Subcutaneous abdominal adipose tissue (tissue), 5 donors: ENCODE data around the gene NOP53.
"Not testable (repeated sequence)": the region's sequence is repeated elsewhere in the genome, so short reads cannot be mapped to it uniquely, and the experiment has no call there.

Experiments used
- H3K27ac ChIP-seq: one replicate; pipeline ENCODE4 v1.7.0; 2013; ENCODE audit warnings: low read depth, mild to moderate bottlenecking, inconsistent platforms, low read length, moderate library complexity
- H3K27me3 ChIP-seq, 5 donors: one replicate each; pipeline ENCODE4 v1.7.0; 2013; ENCODE audit warnings: low read length in 5 of 5, inconsistent platforms in 1 of 5; ENCODE audit not compliant: control insufficient read depth in 5 of 5, insufficient read depth in 4 of 5
- H3K36me3 ChIP-seq, 5 donors: one replicate each; pipeline ENCODE4 v1.7.0; 2013; ENCODE audit warnings: low read length in 5 of 5; ENCODE audit not compliant: control insufficient read depth in 5 of 5, insufficient read depth in 5 of 5
- H3K4me1 ChIP-seq, 5 donors: one replicate each; pipeline ENCODE4 v1.7.0; 2013; ENCODE audit warnings: low read length in 5 of 5, mild to moderate bottlenecking in 3 of 5, moderate library complexity in 1 of 5; ENCODE audit not compliant: control insufficient read depth in 5 of 5, insufficient read depth in 5 of 5
- H3K4me3 ChIP-seq, 5 donors: one replicate each; pipeline ENCODE4 v1.7.0; 2013; ENCODE audit warnings: low read length in 5 of 5, low read depth in 1 of 5
- H3K9ac ChIP-seq, 5 donors: one replicate each; pipeline ENCODE4 v1.7.0; 2013; ENCODE audit warnings: low read length in 5 of 5, mild to moderate bottlenecking in 4 of 5, moderate library complexity in 3 of 5
- H3K9me3 ChIP-seq, 5 donors: one replicate each; pipeline ENCODE4 v1.7.0; 2013; ENCODE audit warnings: low read length in 5 of 5; ENCODE audit not compliant: control insufficient read depth in 5 of 5
- donor health status: healthy.
- donor health status: healthy.
- donor health status: healthy.
- donor health status: healthy.
- donor health status: healthy.

NOP53 gene

DNA sequence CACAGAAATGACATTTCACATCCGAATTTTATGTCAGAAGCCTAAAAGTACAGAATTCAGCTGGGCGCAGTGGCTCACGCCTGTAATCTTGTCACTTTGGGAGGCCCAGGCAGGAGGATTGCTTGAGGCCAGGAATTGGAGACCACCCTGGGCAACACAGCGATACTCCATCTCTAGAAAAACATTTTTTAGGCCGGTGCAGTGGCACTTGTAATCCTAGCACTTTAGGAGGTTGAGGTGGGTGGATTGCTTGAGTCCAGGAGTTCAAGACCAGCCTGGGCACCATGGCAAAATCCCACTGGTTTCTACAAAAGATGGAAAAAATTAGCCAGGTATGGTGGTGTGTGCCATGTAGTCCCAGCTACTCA lies 15.3 kb downstream of the NOP53 start:
- H3K4me3 ChIP-seq = no peak overlapping the region
- H3K9me3 ChIP-seq = no peaks in the 10 kb centered on the region
- H3K4me1 ChIP-seq = peaks cover 0 to 13% (median 4%) of the 10 kb centered on the region in 5 donors
- no peak overlapping the region for H3K9ac ChIP-seq
- peaks cover 6 to 36% (median 35%) of the 10 kb centered on the region in 5 donors for H3K36me3 ChIP-seq
- H3K27me3 ChIP-seq = no peaks in the 10 kb centered on the region
- no peak overlapping the region for H3K27ac ChIP-seq

DNA sequence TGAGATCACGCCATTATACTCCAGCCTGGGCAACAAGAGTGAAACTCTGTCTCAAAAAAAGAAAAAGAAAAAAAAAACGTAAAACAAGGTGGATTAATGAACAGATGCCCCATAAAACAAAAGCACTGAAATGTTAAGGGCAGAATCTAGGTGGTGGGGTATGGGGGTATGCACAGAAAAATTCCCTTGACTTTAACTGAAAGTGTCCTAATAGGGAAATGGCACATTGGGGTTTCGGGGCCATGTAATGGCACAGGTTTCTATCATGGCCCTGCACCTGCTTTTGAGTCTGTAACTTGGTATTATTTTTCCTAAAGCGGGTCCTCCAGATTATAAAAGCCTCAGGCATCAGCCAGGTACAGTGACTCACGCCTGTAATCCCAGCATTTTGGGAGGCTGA lies 16.2 kb downstream of the NOP53 start:
- Histone ChIP-seq H3K27ac (no peak overlapping the region), H3K27me3 (no peaks in the 10 kb centered on the region), H3K9me3 (no peaks in the 10 kb centered on the region), H3K9ac (no peak overlapping the region), H3K4me3 (no peak overlapping the region), H3K36me3 (peaks cover 6 to 27% (median 25%) of the 10 kb centered on the region in 5 donors), H3K4me1 (peaks cover 0 to 15% (median 4%) of the 10 kb centered on the region in 5 donors)

DNA sequence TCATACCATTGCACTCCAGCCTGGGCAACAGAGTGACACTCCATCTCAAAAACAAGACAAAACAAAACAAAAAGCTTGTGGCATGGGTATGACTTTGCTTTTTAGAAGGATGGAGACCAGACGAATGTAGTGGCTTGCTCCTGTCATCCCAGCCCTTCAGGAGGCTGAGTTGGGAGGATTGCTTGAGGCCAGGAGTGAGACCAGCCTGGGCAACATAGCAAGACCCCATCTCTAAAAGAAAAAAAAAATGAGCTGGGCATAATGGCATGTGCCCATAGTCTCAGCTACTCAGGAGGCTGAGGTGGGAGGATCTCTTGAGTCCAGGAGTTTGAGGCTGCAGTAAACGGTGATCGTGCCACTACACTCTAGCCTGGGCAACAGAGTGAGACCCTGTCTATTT lies 16.8 kb downstream of the NOP53 start:
- peaks cover 0 to 15% (median 4%) of the 10 kb centered on the region in 5 donors for H3K4me1 ChIP-seq
- peaks cover 6 to 21% (median 20%) of the 10 kb centered on the region in 5 donors for H3K36me3 ChIP-seq
- H3K27me3 ChIP-seq = no peaks in the 10 kb centered on the region
- no peak overlapping the region for H3K9ac ChIP-seq
- H3K27ac ChIP-seq = no peak overlapping the region
- no peak overlapping the region for H3K4me3 ChIP-seq
- no peaks in the 10 kb centered on the region for H3K9me3 ChIP-seq

DNA sequence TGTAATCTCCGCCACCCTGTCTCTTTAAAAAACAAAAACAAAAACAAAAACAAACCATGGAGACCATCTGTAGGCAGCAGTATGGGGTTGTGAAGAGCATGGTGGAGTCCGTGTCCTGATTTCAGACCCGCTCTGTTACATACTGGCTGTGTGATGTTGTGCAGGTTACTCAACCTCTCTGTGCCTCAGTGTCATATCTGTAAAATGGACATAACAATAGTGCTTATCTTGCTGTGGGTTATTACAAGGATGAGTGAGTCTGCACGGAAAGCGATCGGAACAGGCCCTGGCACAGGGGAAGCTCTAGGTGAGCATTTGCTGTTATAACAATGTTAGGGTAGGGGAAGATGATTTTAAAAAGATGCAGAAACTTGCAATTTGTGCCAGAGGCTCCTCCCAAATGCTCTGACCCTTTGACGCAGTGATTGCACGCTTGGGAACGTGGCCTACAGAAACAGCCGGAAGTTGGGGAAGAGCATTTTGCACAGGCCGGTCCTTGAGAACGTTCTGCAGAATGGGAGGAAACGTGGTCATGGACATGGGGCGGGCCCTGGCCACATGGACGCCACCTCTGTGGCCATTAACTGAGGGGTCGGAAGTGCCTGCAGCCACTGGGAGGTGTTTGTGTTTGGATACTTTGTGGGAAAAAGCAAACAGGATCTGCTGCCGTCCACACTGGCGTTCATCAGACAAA lies 17.4 kb downstream of the NOP53 start:
- Histone ChIP-seq H3K9ac (no peak overlapping the region), H3K27ac (no peak overlapping the region), H3K4me3 (no peak overlapping the region), H3K4me1 (peaks cover 0 to 15% (median 4%) of the 10 kb centered on the region in 5 donors), H3K36me3 (peaks cover 6 to 15% (median 13%) of the 10 kb centered on the region in 5 donors), H3K9me3 (no peaks in the 10 kb centered on the region), H3K27me3 (no peaks in the 10 kb centered on the region)

DNA sequence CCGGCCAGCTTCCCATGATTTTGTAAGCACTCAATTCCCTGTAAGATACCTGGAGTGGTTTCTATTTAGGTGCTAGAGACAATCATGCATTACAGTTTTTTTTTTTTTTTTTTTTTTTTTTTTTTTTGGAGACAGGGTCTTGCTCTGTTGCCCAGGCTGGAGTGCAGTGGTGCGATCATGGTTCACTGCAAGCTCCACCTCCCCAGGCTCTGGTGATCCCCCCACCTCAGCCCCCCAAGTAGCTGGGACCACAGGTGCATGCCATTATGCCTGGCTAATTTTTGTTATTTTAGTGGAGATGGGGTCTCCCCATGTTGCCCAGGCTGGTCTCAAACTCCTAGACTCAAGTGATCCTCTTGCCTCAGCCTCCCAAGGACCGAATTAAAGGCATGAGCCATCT lies 19.4 kb downstream of the NOP53 start:
- peaks cover 0 to 15% (median 4%) of the 10 kb centered on the region in 5 donors for H3K4me1 ChIP-seq
- H3K9me3 ChIP-seq, H3K36me3 ChIP-seq, H3K9ac ChIP-seq, H3K27me3 ChIP-seq, H3K27ac ChIP-seq, H3K4me3 ChIP-seq: not testable (repeated sequence)

DNA sequence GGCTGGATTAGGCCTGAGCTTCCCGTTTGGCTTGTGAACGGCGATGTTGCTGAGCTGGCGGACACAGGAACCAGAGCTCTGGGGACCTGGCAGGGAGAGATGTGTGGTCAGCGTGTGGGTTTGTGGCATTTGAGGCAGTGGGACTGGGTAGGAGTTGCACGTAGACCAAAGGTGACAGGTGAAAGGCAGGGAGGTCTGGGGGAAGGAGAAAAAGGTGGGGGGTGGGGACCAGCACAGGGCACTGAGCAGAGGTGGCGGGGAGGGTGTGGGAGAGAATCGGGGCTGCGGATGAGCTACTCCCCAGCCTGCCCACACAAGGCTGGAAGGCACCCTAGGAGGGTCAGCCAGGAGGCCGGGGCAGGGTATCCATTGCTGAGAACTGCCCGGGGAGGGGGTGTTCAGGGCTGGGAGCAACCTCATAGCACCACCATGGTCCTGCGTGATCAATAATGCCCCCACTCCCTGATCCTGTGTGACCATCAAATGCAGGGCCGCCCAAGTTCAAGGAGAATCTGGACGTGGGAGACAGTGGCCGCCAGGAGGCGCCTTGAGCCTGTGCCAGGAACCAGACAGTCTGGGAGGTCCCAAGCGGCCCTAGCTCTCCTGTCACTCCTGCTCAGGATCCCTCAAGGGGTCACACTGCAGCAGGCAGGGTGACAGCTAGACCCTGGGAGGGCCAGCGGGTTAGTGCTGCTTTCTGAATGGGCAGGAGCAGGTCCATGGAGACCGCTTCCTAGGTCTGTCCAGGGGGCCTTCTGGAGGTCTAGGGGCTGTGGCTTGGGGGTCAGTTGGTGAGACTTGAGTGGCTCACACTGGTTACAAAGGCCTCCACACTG lies 20.4 kb downstream of the NOP53 start:
- no peaks in the 10 kb centered on the region for H3K9me3 ChIP-seq
- H3K4me3 ChIP-seq = no peak overlapping the region
- no peak overlapping the region for H3K27ac ChIP-seq
- no peaks in the 10 kb centered on the region for H3K27me3 ChIP-seq
- H3K36me3 ChIP-seq = no peaks in the 10 kb centered on the region
- no peak overlapping the region for H3K9ac ChIP-seq
- peaks cover 0 to 15% (median 4%) of the 10 kb centered on the region in 5 donors for H3K4me1 ChIP-seq

DNA sequence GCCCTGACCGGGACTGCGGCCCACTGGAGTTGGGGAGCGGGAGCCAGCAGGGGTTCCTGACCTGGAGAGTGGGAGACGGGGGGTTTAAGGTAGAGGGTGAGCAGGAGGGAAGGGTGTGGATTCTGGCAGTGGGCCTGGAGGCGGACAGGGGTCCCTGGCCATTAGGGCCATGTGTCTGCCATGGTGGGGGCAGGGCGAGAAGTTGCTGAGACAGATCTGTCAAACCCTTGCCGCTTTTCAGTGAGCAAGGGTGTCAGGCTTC lies 20.9 kb downstream of the NOP53 start:
- no peak overlapping the region for H3K9ac ChIP-seq
- no peak overlapping the region for H3K27ac ChIP-seq
- no peaks in the 10 kb centered on the region for H3K36me3 ChIP-seq
- no peaks in the 10 kb centered on the region for H3K9me3 ChIP-seq
- no peaks in the 10 kb centered on the region for H3K27me3 ChIP-seq
- H3K4me3 ChIP-seq = no peak overlapping the region
- peaks cover 0 to 15% (median 4%) of the 10 kb centered on the region in 5 donors for H3K4me1 ChIP-seq

DNA sequence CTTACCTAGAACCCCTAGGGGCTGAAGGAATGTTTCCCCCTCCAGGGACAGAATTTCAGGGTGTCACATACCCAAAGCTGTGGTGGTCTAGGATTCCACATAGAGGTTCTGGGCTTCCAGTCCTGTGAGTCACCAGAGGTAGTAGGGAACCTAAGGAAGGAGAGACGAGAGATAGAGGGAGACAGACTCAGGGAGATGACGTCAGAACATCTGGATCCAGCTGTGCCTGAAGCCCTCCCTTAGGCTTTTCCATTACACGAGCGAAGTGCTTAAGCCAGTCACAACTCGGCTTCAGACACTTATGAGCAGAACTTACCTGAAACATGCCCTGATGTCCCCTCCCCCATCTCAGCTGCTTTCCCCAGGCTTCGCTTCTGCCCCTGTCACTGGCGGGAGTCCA lies 21.3 kb downstream of the NOP53 start:
- no peak overlapping the region for H3K27ac ChIP-seq
- no peaks in the 10 kb centered on the region for H3K9me3 ChIP-seq
- H3K27me3 ChIP-seq = no peaks in the 10 kb centered on the region
- H3K4me1 ChIP-seq = peaks cover 0 to 15% (median 4%) of the 10 kb centered on the region in 5 donors
- H3K4me3 ChIP-seq = no peak overlapping the region
- H3K36me3 ChIP-seq = no peaks in the 10 kb centered on the region
- H3K9ac ChIP-seq = no peak overlapping the region

DNA sequence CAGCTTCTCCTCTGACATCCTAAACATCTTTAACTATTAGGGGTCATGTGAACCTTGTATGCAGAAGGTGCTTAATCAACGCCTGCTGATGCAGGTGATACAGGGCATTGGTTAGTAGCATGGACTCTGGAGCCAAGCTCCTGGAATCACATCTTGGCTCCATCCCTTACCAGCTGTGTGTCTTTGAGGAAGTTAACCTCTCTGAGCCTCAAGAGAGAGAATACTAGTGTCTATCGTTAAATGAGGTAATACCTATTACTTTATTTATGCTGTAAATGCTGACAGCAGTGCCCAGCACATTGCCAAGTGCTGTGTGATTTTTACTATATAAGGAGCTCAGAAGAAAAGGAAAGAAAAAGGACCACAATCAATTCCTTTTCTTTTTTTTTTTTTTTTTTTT lies 22.0 kb downstream of the NOP53 start:
- H3K9ac ChIP-seq = no peak overlapping the region
- no peaks in the 10 kb centered on the region for H3K36me3 ChIP-seq
- no peak overlapping the region for H3K4me3 ChIP-seq
- H3K27ac ChIP-seq = no peak overlapping the region
- H3K27me3 ChIP-seq = no peaks in the 10 kb centered on the region
- H3K4me1 ChIP-seq = peaks cover 0 to 15% (median 4%) of the 10 kb centered on the region in 5 donors
- H3K9me3 ChIP-seq = no peaks in the 10 kb centered on the region

DNA sequence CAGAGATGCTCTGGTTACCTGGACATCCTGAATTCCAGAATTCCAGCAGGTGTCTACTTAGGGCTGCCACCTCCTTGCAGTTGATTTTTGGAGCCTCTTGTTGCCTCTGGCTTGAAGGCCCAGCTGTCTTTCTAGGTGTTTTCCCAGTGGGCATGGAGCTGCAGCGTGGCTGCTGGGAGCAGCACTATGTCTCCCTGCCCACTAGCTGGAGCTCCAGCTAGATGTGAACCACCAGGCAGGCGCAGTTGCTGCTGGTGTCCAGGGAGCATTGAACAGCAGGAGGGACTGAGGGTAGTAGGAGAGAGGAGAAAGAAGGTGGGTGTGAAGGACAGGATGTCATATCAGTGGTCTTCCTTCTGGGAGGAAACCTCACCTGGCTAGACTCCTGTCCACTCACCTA lies 23.3 kb downstream of the NOP53 start:
- no peaks in the 10 kb centered on the region for H3K36me3 ChIP-seq
- no peak overlapping the region for H3K4me3 ChIP-seq
- no peaks in the 10 kb centered on the region for H3K27me3 ChIP-seq
- H3K9me3 ChIP-seq = no peaks in the 10 kb centered on the region
- H3K4me1 ChIP-seq = peaks cover 0 to 7% (median 0%) of the 10 kb centered on the region in 5 donors
- H3K9ac ChIP-seq = no peak overlapping the region
- H3K27ac ChIP-seq = no peak overlapping the region
